HepG2 (cell line): Measurements from ENCODE around the gene TOX4. TPM values are rescaled to one million over a fixed set of nuclear protein-coding genes. Genes with fewer than 3 reads are reported as not detected.
A peak's percentile ranks its signal among the peaks of the same experiment; 100 is the strongest.

Experiments
- ATAC-seq: fragments of 200-7000 bp; cut with Tn5 transposase; 3 replicates; pipeline ENCODE4 v1.9.1; 2020; ENCODE audit warnings: mild to moderate bottlenecking, moderate library complexity
- BruUV-seq: library from RNA; stranded (reverse); fragments of 400-500 nt; replicated peaks from 2 replicates; lab custom pipeline; 2021; lab: Mats Ljungman, UMichigan
- CTCF ChIA-PET: fragments of 300-600 bp; formaldehyde crosslinking; extraction: SDS; loops from one replicate; lab custom pipeline; 2021; ENCODE audit warnings: low total read pairs, inconsistent platforms, low intra/inter-chr PET ratio; lab: Yijun Ruan, JAX
- POLR2A ChIA-PET: fragments of 350-600 bp; sonication (Branson Sonifier 250); formaldehyde crosslinking; loops from one replicate; lab custom pipeline; 2020; ENCODE audit warnings: antibody characterized with exemption, inconsistent platforms; lab: Yijun Ruan, JAX
- DNase-seq: peaks from one replicate; pipeline ENCODE4 v3.0.0-alpha.2; 2015; ENCODE audit warnings: low spot score
- FAIRE-seq: peaks from 3 replicates; lab custom pipeline; 2011; peaks lifted over from hg19 to GRCh38; lab: Jason Lieb, UNC
- H2AFZ ChIP-seq: one replicate; pipeline ENCODE4 v1.6.1; 2011; ENCODE audit warnings: low read length, inconsistent platforms
- H3K27ac ChIP-seq: fragments of 300-600 bp; 3 replicates; pipeline ENCODE4 v1.8.0; 2011; ENCODE audit warnings: mixed run types, mild to moderate bottlenecking, mixed read lengths, low read length, inconsistent platforms; ENCODE audit not compliant: insufficient read depth; ENCODE audit errors: extremely low read length
- H3K27me3 ChIP-seq, 2 experiments: fragments of 200-600 bp in 1 of 2; 2 replicates in 1 of 2; 3 replicates in 1 of 2; pipeline versions ENCODE4 v1.6.0 to v1.8.0; 2011; ENCODE audit warnings: low read length in 2 of 2, mild to moderate bottlenecking in 2 of 2, moderate library complexity in 2 of 2, inconsistent platforms in 1 of 2; ENCODE audit not compliant: insufficient read depth in 2 of 2, control insufficient read depth in 1 of 2
- H3K36me3 ChIP-seq, 2 experiments: fragments of 200-600 bp in 1 of 2; replicated peaks in 1 of 2; 2 replicates in 1 of 2; 3 replicates in 1 of 2; pipeline versions ENCODE4 v1.5.1 to v1.8.0; 2011; ENCODE audit warnings: low read length in 2 of 2, inconsistent platforms in 1 of 2; ENCODE audit not compliant: insufficient read depth in 2 of 2, control insufficient read depth in 1 of 2
- H3K4me1 ChIP-seq: 2 replicates; pipeline ENCODE4 v1.5.1; 2012; ENCODE audit warnings: low read length, inconsistent platforms; ENCODE audit not compliant: insufficient read depth
- H3K4me2 ChIP-seq: 2 replicates; pipeline ENCODE4 v1.6.0; 2011; ENCODE audit warnings: low read depth, low read length, inconsistent platforms
- H3K4me3 ChIP-seq, 3 experiments: fragments of 200-600 bp in 1 of 3; sonication (generic), shearing (Covaris generic) in 1 of 3; replicated peaks in 1 of 3; 2 replicates each; pipeline ENCODE4 v1.5.1; 2011 to 2016; ENCODE audit warnings: low read length in 3 of 3, inconsistent platforms in 2 of 3, low read depth in 2 of 3, mild to moderate bottlenecking in 2 of 3, control low read depth in 1 of 3, mixed read lengths in 1 of 3; ENCODE audit not compliant: insufficient read depth in 1 of 3
- H3K79me2 ChIP-seq: one replicate; pipeline ENCODE4 v1.6.1; 2011; ENCODE audit warnings: low read length, inconsistent platforms; ENCODE audit not compliant: insufficient read depth
- H3K9ac ChIP-seq: 2 replicates; pipeline ENCODE4 v1.6.0; 2011; ENCODE audit warnings: mild to moderate bottlenecking, low read depth, low read length, inconsistent platforms; ENCODE audit not compliant: insufficient read depth
- H3K9me3 ChIP-seq: 2 replicates; pipeline ENCODE4 v1.5.1; 2012; ENCODE audit warnings: mild to moderate bottlenecking, low read length
- H4K20me1 ChIP-seq: 2 replicates; pipeline ENCODE4 v1.6.0; 2011; ENCODE audit warnings: inconsistent platforms, mild to moderate bottlenecking, low read length, moderate library complexity; ENCODE audit not compliant: insufficient read depth
- FIP1L1 ChIP-seq: fragments of 200-400 bp; formaldehyde crosslinking; IDR thresholded peaks from 2 replicates; pipeline ENCODE4 v1.6.1; 2018; ENCODE audit warnings: low read depth, mild to moderate bottlenecking, low read length, moderate library complexity, borderline replicate concordance; ENCODE audit not compliant: insufficient read depth
- MED1 ChIP-seq: sonication (generic); formaldehyde crosslinking; IDR thresholded peaks from 2 replicates; pipeline ENCODE4 v1.4.0; 2020; ENCODE audit warnings: missing genetic modification reagents
- PLRG1 ChIP-seq: fragments of 450-650 bp; conservative IDR thresholded peaks from 2 replicates; pipeline ENCODE4 v1.6.1; 2016
- TEAD2 ChIP-seq: sonication (generic); formaldehyde crosslinking; IDR thresholded peaks from 2 replicates; pipeline ENCODE4 v1.9.0; 2021; ENCODE audit warnings: missing genetic modification reagents
- ZNF121 ChIP-seq: sonication (generic); formaldehyde crosslinking; IDR thresholded peaks from 2 replicates; pipeline ENCODE4 v1.5.0; 2020; ENCODE audit warnings: mild to moderate bottlenecking, missing genetic modification reagents
- WGBS: methylation state at CpG from one replicate; pipeline ENCODE4 v1.1.6; 2017; ENCODE audit warnings: low lambda C conversion rate; 5-methylcytosine and 5-hydroxymethylcytosine counted together
- in situ Hi-C: cut with HindIII; loops from 2 replicates; pipeline ENCODE4 v1.10.0; 2017; ENCODE audit warnings: low pct_unique_long_range_greater_than_20kb; ENCODE audit not compliant: extremely low pct_ligation_motif_present
- intact Hi-C: fragments of 100-400 bp; cut with micrococcal nuclease; formaldehyde crosslinking; loops from one replicate; pipeline ENCODE4 v1.10.0; 2022; ENCODE audit not compliant: unreplicated experiment
- polyA plus RNA-seq, 8 experiments: library from polyadenylated mRNA; depleted of rRNA in 3 of 8; stranded (reverse) in 7 of 8; unstranded in 1 of 8; fragments of >200 nt; fragmentation: Illumina TruSeq in 4 of 8; extraction: Trizol in 4 of 8; gene quantifications; 2 replicates each; pipeline versions ENCODE4 v1.2.1 to v1.2.3, GENCODE V29; 2011 to 2016; ENCODE audit warnings: low read depth in 4 of 8, missing spikeins in 1 of 8, mixed read lengths in 1 of 8; ENCODE audit not compliant: insufficient read depth in 1 of 8
- total RNA-seq, 5 experiments: library from RNA; depleted of rRNA; stranded (reverse); fragments of >200 nt; fragmentation: Illumina TruSeq; extraction: Trizol; gene quantifications; 2 replicates each; pipeline ENCODE4 v1.2.3, GENCODE V29; 2016; ENCODE audit warnings: low read depth in 1 of 5
- TF ChIP-seq, protein P1 (sequence below), 2 experiments: sonication (generic) in 1 of 2; formaldehyde crosslinking in 1 of 2; IDR thresholded peaks; 2 replicates each; pipeline versions ENCODE4 v1.4.0 to v1.6.1; 2016 to 2020; ENCODE audit warnings: borderline replicate concordance in 1 of 2, low read depth in 1 of 2, mild to moderate bottlenecking in 1 of 2, missing genetic modification reagents in 1 of 2
- TF ChIP-seq, protein P2 (sequence below): sonication (generic); formaldehyde crosslinking; IDR thresholded peaks from 2 replicates; pipeline ENCODE4 v1.5.1; 2020; ENCODE audit warnings: mild to moderate bottlenecking, missing genetic modification reagents, borderline replicate concordance
- TF ChIP-seq, protein P3 (sequence below): sonication (generic); formaldehyde crosslinking; IDR thresholded peaks from 2 replicates; pipeline ENCODE4 v1.4.0; 2020; ENCODE audit warnings: missing genetic modification reagents

The TOX4 gene
- total and polyA plus RNA-seq, 2 of the 13 experiments (the other 11 are each of a cell fraction or from before 2014, with no cell fraction given), result 71.8 to 163 TPM

DNA sequence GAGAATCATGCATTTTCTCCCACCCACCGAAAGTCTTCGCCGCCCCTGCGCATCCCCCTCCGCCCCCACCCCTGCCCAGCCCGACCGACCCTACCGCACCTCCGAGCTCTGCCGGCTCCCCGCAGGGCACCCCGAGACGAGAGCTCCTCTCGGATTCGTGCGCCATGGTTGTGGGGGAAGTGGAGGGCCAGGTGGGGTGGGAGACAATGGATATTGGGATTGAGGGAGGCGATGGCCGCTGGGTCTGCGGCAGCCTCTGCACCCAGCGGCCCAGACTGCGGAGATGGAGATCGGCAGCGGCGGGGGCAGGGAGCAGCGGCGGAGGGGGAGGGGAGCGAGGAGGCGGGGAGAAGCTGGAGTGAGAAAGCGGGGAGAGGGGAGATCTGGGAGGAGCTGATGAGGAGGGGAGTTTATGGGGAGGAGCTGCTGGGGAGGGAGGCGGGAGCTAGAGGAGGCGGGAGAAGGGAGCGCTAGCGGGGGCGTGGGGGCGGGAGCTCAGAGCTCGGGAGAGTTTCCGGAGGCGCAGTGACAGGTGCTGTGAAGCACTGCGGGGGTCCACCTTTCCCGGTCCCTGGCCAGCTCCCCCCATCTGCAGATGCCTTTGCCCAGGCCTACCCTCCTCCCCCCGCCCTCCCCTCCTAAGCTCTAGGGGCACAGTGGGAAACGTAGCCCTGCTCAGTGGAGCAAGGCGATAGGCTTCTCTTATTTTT lies 49.1 kb downstream of the TOX4 start, which contains the start of gene SALL2 (continued):
- TF ChIP-seq, protein P1, sequence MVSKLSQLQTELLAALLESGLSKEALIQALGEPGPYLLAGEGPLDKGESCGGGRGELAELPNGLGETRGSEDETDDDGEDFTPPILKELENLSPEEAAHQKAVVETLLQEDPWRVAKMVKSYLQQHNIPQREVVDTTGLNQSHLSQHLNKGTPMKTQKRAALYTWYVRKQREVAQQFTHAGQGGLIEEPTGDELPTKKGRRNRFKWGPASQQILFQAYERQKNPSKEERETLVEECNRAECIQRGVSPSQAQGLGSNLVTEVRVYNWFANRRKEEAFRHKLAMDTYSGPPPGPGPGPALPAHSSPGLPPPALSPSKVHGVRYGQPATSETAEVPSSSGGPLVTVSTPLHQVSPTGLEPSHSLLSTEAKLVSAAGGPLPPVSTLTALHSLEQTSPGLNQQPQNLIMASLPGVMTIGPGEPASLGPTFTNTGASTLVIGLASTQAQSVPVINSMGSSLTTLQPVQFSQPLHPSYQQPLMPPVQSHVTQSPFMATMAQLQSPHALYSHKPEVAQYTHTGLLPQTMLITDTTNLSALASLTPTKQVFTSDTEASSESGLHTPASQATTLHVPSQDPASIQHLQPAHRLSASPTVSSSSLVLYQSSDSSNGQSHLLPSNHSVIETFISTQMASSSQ (IDR thresholded peaks at IDR 0.05; ENCODE audit: low read depth), result no peak
- TF ChIP-seq, protein P1 (CRISPR knock-in tag; IDR thresholded peaks at IDR 0.05; ENCODE audit: borderline replicate concordance), result no peak; the same call in 1 of the 2 replicates

DNA sequence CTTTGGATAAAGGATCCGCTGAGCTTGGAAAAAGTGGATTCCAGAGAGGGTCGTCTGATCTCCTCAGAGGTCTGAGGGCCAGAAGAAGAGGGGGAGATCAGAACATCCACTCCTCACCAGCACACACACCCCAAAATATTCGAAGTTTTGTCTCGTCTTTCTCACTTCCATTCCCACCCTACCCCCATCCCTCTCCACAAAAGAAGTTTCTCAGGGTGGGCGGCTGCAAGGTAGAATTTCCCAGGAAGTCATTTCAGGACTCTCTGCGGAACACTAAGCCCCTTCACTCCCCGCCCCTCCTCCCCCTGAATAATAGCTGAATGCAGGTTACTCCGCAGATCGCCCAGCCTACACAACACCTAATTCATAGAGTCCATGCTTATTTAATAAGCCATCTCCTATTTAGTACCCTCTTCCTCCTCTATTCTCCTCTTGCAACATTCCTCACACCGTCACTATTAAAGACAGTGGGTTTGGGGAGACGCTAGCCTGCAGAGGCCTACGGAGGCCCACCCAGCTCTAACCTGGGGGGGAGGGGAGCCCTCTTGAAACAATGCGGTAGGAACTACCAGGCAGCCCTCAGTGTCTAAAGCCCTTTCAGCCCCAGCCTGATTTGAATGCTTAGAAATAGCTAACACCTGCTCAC lies 49.8 kb downstream of the TOX4 start:
- peak overlapping the region; percentile 69 for H3K27ac ChIP-seq
- DNase-seq (no peak), FAIRE-seq (no peak), ATAC-seq (peak; percentile 19)
- WGBS, result under 1% methylated on average over 13 of the region's 13 CpGs
- H3K9me3 ChIP-seq, result no peaks in the 10 kb centered on the region
- CTCF ChIA-PET, result no interaction called here
- intact Hi-C loops (loop anchor here (1.0 kb wide), 2 partner anchors 15 to 31 kb away; partner anchors contain the start of gene METTL3), in situ Hi-C loops (no loop called here)
- peaks cover 38% of the 10 kb centered on the region for H3K4me1 ChIP-seq
- no peaks in the 10 kb centered on the region for H4K20me1 ChIP-seq
- H3K9ac ChIP-seq, result peak overlapping the region; percentile 80
- TSS peak; percentile 72 for BruUV-seq
- no peaks in the 10 kb centered on the region for H3K27me3 ChIP-seq
- POLR2A ChIA-PET, result interaction anchor here (0.8 to 10.8 kb wide), 16 partner anchors 10 to 142 kb away, joined by 3 to 173 read pairs (median 5); partner anchors contain the start of genes CHD8, METTL3 and SUPT16H
- no peaks in the 10 kb centered on the region for H3K36me3 ChIP-seq
- no peaks in the 10 kb centered on the region for H3K79me2 ChIP-seq
- peak overlapping the region; percentile 89 for H2AFZ ChIP-seq
- H3K4me3 ChIP-seq, result peak overlapping the region; percentile 77 to 83 (median 78)
- H3K4me2 ChIP-seq, result peak overlapping the region; percentile 82
- TF ChIP-seq, protein P2, sequence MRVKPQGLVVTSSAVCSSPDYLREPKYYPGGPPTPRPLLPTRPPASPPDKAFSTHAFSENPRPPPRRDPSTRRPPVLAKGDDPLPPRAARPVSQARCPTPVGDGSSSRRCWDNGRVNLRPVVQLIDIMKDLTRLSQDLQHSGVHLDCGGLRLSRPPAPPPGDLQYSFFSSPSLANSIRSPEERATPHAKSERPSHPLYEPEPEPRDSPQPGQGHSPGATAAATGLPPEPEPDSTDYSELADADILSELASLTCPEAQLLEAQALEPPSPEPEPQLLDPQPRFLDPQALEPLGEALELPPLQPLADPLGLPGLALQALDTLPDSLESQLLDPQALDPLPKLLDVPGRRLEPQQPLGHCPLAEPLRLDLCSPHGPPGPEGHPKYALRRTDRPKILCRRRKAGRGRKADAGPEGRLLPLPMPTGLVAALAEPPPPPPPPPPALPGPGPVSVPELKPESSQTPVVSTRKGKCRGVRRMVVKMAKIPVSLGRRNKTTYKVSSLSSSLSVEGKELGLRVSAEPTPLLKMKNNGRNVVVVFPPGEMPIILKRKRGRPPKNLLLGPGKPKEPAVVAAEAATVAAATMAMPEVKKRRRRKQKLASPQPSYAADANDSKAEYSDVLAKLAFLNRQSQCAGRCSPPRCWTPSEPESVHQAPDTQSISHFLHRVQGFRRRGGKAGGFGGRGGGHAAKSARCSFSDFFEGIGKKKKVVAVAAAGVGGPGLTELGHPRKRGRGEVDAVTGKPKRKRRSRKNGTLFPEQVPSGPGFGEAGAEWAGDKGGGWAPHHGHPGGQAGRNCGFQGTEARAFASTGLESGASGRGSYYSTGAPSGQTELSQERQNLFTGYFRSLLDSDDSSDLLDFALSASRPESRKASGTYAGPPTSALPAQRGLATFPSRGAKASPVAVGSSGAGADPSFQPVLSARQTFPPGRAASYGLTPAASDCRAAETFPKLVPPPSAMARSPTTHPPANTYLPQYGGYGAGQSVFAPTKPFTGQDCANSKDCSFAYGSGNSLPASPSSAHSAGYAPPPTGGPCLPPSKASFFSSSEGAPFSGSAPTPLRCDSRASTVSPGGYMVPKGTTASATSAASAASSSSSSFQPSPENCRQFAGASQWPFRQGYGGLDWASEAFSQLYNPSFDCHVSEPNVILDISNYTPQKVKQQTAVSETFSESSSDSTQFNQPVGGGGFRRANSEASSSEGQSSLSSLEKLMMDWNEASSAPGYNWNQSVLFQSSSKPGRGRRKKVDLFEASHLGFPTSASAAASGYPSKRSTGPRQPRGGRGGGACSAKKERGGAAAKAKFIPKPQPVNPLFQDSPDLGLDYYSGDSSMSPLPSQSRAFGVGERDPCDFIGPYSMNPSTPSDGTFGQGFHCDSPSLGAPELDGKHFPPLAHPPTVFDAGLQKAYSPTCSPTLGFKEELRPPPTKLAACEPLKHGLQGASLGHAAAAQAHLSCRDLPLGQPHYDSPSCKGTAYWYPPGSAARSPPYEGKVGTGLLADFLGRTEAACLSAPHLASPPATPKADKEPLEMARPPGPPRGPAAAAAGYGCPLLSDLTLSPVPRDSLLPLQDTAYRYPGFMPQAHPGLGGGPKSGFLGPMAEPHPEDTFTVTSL (CRISPR knock-in tag), result no peak
- TF ChIP-seq MED1 (no peak), FIP1L1 (no peak), ZNF121 (no peak), TEAD2 (no peak), PLRG1 (no peak)
- TF ChIP-seq, protein P3, sequence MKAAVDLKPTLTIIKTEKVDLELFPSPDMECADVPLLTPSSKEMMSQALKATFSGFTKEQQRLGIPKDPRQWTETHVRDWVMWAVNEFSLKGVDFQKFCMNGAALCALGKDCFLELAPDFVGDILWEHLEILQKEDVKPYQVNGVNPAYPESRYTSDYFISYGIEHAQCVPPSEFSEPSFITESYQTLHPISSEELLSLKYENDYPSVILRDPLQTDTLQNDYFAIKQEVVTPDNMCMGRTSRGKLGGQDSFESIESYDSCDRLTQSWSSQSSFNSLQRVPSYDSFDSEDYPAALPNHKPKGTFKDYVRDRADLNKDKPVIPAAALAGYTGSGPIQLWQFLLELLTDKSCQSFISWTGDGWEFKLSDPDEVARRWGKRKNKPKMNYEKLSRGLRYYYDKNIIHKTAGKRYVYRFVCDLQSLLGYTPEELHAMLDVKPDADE, result no peak
